ENCODE results near the gene TDRD3. TPM values are rescaled to one million over a fixed set of nuclear protein-coding genes. Genes with fewer than 3 reads are reported as not detected.

Gene TDRD3
- total RNA-seq, 1 donor from 2014 or later, result 17.3 TPM

DNA sequence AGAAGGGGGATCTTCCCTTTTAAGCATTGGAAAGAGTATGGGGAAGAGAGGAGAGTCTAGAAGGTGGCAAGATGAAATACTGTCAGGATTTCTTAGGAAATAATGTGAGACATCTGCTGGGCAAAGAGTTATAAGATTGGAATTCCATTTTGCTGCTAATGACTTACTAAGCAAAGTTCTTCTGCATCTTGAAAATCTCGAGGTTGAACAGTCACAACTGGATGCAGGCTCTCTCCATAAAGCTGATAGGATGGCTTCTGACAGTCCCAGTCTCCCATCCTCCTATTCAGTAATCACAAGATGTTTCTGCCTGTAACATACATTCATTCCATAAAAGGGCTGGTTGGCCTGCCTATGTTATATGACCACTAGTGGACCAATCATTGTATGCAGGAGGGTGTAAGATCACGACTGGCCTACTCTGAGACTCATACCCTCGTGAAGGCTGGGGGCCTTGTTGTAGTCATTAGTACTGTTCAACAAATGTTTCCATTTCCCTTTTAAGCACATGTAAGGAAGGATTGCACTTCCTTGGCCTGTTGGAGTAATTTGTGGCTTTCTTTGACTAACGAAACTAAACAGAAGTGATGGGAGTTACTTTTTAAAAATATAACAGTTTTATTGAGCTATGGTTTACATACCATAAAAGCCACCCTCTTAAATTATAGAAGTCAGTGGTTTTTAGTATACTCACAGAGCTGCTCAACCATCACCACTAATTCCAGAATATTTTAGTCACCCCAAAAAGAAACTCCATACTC is 45.0 kb upstream of the TDRD3 start:
- no peak for DNase-seq (ENCODE audit: low spot score)
- TF ChIP-seq CTCF (IDR thresholded peaks at IDR 0.05; ENCODE audit: unreplicated experiment), result no peak
- no peak overlapping the region for H3K27ac Mint-ChIP-seq (ENCODE audit: unreplicated experiment)
- H3K36me3 Mint-ChIP-seq (ENCODE audit: low read depth, unreplicated experiment), result no peaks in the 10 kb centered on the region
- H3K27me3 Mint-ChIP-seq (ENCODE audit: unreplicated experiment), result peaks cover 7% of the 10 kb centered on the region
- no peaks in the 10 kb centered on the region for H3K9me3 Mint-ChIP-seq (ENCODE audit: unreplicated experiment)
- H3K4me3 Mint-ChIP-seq (ENCODE audit: unreplicated experiment), result no peak overlapping the region
- H3K4me1 Mint-ChIP-seq (ENCODE audit: unreplicated experiment), result peaks cover 4% of the 10 kb centered on the region

DNA sequence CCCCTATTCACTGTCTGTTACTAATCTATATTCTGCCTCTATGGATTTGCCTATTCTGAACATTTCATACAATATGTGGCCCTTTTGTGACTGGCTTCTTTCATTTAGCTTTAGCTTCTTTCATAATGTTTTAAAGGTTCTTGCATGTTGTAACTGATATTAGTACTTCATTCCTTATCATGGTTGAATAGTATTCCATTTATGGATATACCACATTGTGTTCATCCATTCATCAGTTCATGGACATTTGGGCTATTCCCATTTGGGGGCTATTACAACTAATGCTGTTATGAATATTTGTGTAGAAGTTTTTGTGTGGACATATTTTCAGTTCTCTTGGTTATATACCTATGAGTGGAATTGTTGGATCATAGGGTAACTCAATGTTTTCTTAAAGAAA is 44.4 kb upstream of the TDRD3 start:
- no peak for TF ChIP-seq CTCF (IDR thresholded peaks at IDR 0.05; ENCODE audit: unreplicated experiment)
- Mint-ChIP-seq H3K27me3 (ENCODE audit: unreplicated experiment) (peaks cover 7% of the 10 kb centered on the region), H3K4me3 (ENCODE audit: unreplicated experiment) (no peak overlapping the region), H3K4me1 (ENCODE audit: unreplicated experiment) (peaks cover 4% of the 10 kb centered on the region), H3K9me3 (ENCODE audit: unreplicated experiment) (no peaks in the 10 kb centered on the region), H3K27ac (ENCODE audit: unreplicated experiment) (no peak overlapping the region), H3K36me3 (ENCODE audit: low read depth, unreplicated experiment) (no peaks in the 10 kb centered on the region)
- no peak for DNase-seq (ENCODE audit: low spot score)

- no peaks in the 10 kb centered on the region for H3K9me3 Mint-ChIP-seq (ENCODE audit: unreplicated experiment)
- no peak overlapping the region for H3K4me3 Mint-ChIP-seq (ENCODE audit: unreplicated experiment)
- no peak overlapping the region for H3K27ac Mint-ChIP-seq (ENCODE audit: unreplicated experiment)
- no peak for TF ChIP-seq CTCF (IDR thresholded peaks at IDR 0.05; ENCODE audit: unreplicated experiment)
- peaks cover 3% of the 10 kb centered on the region for H3K27me3 Mint-ChIP-seq (ENCODE audit: unreplicated experiment)
- DNase-seq (ENCODE audit: low spot score), result no peak
- H3K36me3 Mint-ChIP-seq (ENCODE audit: low read depth, unreplicated experiment), result no peaks in the 10 kb centered on the region
- H3K4me1 Mint-ChIP-seq (ENCODE audit: unreplicated experiment), result no peaks in the 10 kb centered on the region
These were observed 42.0 kb upstream of the TDRD3 start for GRCh38 chr13:60355056-60355455.

GRCh38 chr13:60356970-60357369 is 40.0 kb upstream of the TDRD3 start:
- TF ChIP-seq CTCF (IDR thresholded peaks at IDR 0.05; ENCODE audit: unreplicated experiment), result no peak
- Mint-ChIP-seq H3K27me3 (ENCODE audit: unreplicated experiment) (peaks cover 3% of the 10 kb centered on the region), H3K9me3 (ENCODE audit: unreplicated experiment) (no peaks in the 10 kb centered on the region), H3K4me1 (ENCODE audit: unreplicated experiment) (no peaks in the 10 kb centered on the region), H3K4me3 (ENCODE audit: unreplicated experiment) (no peak overlapping the region), H3K27ac (ENCODE audit: unreplicated experiment) (no peak overlapping the region), H3K36me3 (ENCODE audit: low read depth, unreplicated experiment) (no peaks in the 10 kb centered on the region)
- DNase-seq (ENCODE audit: low spot score), result no peak

GRCh38 chr13:60358453-60358852 is 38.6 kb upstream of the TDRD3 start:
- Mint-ChIP-seq H3K9me3 (ENCODE audit: unreplicated experiment) (no peaks in the 10 kb centered on the region), H3K4me3 (ENCODE audit: unreplicated experiment) (no peak overlapping the region), H3K36me3 (ENCODE audit: low read depth, unreplicated experiment) (no peaks in the 10 kb centered on the region), H3K27ac (ENCODE audit: unreplicated experiment) (no peak overlapping the region), H3K27me3 (ENCODE audit: unreplicated experiment) (peaks cover 3% of the 10 kb centered on the region), H3K4me1 (ENCODE audit: unreplicated experiment) (no peaks in the 10 kb centered on the region)
- no peak for DNase-seq (ENCODE audit: low spot score)
- TF ChIP-seq CTCF (IDR thresholded peaks at IDR 0.05; ENCODE audit: unreplicated experiment), result no peak

Data from endothelial cell (in vitro differentiated cells).